A673 (cell line): ENCODE data around the gene OR4A15.

Experiments used
- CTCF ChIP-seq: fragments of 300-800, 200-600 bp; sonication (generic); conservative IDR thresholded peaks from 2 replicates; pipeline ENCODE4 v1.5.1; 2017; ENCODE audit warnings: low read depth, mild to moderate bottlenecking, antibody characterized with exemption, low read length, moderate library complexity, mixed read lengths
- EZH2 ChIP-seq: fragments of 200-600 bp; sonication (generic); IDR thresholded peaks from 2 replicates; pipeline ENCODE4 v1.6.1; 2017; ENCODE audit warnings: borderline replicate concordance, low read depth, mild to moderate bottlenecking, mixed read lengths, antibody characterized with exemption, low read length; ENCODE audit not compliant: poor library complexity, severe bottlenecking

GRCh38 chr11:55324500-55324899 lies 43.3 kb upstream of the OR4A15 start:
- no peak for TF ChIP-seq CTCF
- TF ChIP-seq EZH2: no peak
